ENCODE measurements around the gene ASB7.

ASB7 gene

DNA sequence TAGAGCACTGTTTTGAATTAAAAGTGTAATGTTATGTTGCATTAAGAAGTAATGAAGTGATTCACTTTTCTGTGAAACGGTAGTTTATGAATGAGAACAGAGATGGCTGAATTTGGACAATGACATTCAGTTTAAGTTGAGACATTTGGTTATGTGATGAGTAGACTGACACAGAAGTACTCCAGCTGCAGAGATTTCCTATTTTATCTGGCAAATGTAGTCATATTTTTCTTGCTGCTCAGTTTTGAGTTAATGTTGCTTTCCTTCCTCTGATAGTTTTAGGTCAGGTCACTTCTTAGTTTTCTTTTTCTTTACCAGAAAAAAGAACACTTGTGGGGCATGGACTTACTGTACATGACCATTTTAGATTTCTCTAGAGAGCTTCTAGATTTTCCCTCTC is 51.2 kb downstream of the ASB7 start:
- DNase-seq, result no peak
- H2AFZ ChIP-seq (ENCODE audit: low read length), result no peak overlapping the region
- no peak overlapping the region for H3K9ac ChIP-seq (ENCODE audit: low read length)
- TF ChIP-seq CTCF (IDR thresholded peaks at IDR 0.05; ENCODE audit: low read length) (no peak), EZH2phosphoT487 (IDR thresholded peaks at IDR 0.05; ENCODE audit: low read length) (no peak), EZH2 (optimal IDR thresholded peaks at IDR 0.05; ENCODE audit: low read depth, low read length) (no peak)
- H3K9me2 ChIP-seq (replicated peaks; ENCODE audit: insufficient read depth, low read length), result no peaks in the 10 kb centered on the region
- H4K20me1 ChIP-seq (ENCODE audit: insufficient read depth, low read length), result no peaks in the 10 kb centered on the region
- H3K27me3 ChIP-seq (replicated peaks; ENCODE audit: insufficient read depth, low read length), result no peaks in the 10 kb centered on the region
- no peak overlapping the region for H3K27ac ChIP-seq (ENCODE audit: low read length)
- H3K79me2 ChIP-seq (ENCODE audit: low read length), result no peaks in the 10 kb centered on the region
- H3F3A ChIP-seq (ENCODE audit: insufficient read depth, low read length), result no peaks in the 10 kb centered on the region
- no peaks in the 10 kb centered on the region for H3K9me3 ChIP-seq (replicated peaks; ENCODE audit: insufficient read depth, low read length)
- H3K4me1 ChIP-seq (ENCODE audit: low read length), result no peaks in the 10 kb centered on the region
- H3K4me2 ChIP-seq (ENCODE audit: low read depth, low read length), result no peak overlapping the region
- H3K4me3 ChIP-seq (ENCODE audit: low read length), result no peak overlapping the region
- no peaks in the 10 kb centered on the region; the same call in 1 of the 2 replicates for H3K36me3 ChIP-seq (replicated peaks; ENCODE audit: insufficient read depth, low read length)

DNA sequence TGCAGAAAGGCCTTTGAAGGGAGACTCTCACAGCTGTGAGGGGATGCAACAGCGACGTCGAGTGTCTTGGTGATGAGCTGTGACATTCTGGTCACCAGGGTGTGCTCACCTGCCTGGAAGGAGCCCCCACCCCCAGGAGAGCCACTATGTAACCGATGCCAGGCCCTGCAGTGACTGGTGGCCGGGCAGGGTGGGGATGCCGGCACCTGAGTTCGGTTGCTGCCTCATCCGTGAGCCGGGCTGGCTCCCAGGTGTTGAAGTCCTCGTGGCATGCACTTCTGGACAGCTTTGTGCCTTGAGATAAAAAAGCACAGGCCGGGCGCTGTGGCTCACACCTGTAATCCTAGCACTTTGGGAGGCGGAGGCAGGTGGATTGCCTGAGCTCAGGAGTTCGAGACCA is 56.5 kb downstream of the ASB7 start:
- no peaks in the 10 kb centered on the region for H3K36me3 ChIP-seq (replicated peaks; ENCODE audit: insufficient read depth, low read length)
- no peaks in the 10 kb centered on the region for H3K4me1 ChIP-seq (ENCODE audit: low read length)
- no peak overlapping the region for H3K9ac ChIP-seq (ENCODE audit: low read length)
- no peak overlapping the region for H3K4me2 ChIP-seq (ENCODE audit: low read depth, low read length)
- no peak overlapping the region for H2AFZ ChIP-seq (ENCODE audit: low read length)
- H4K20me1 ChIP-seq (ENCODE audit: insufficient read depth, low read length), result no peaks in the 10 kb centered on the region
- H3K9me2 ChIP-seq (replicated peaks; ENCODE audit: insufficient read depth, low read length), result no peaks in the 10 kb centered on the region
- H3F3A ChIP-seq (ENCODE audit: insufficient read depth, low read length), result no peaks in the 10 kb centered on the region
- no peak for DNase-seq
- H3K4me3 ChIP-seq (ENCODE audit: low read length), result no peak overlapping the region
- H3K27me3 ChIP-seq (replicated peaks; ENCODE audit: insufficient read depth, low read length), result no peaks in the 10 kb centered on the region
- no peaks in the 10 kb centered on the region for H3K79me2 ChIP-seq (ENCODE audit: low read length)
- H3K27ac ChIP-seq (ENCODE audit: low read length), result no peak overlapping the region
- TF ChIP-seq EZH2 (optimal IDR thresholded peaks at IDR 0.05; ENCODE audit: low read depth, low read length) (no peak), EZH2phosphoT487 (IDR thresholded peaks at IDR 0.05; ENCODE audit: low read length) (no peak), CTCF (IDR thresholded peaks at IDR 0.05; ENCODE audit: low read length) (no peak)
- H3K9me3 ChIP-seq (replicated peaks; ENCODE audit: insufficient read depth, low read length), result no peaks in the 10 kb centered on the region

DNA sequence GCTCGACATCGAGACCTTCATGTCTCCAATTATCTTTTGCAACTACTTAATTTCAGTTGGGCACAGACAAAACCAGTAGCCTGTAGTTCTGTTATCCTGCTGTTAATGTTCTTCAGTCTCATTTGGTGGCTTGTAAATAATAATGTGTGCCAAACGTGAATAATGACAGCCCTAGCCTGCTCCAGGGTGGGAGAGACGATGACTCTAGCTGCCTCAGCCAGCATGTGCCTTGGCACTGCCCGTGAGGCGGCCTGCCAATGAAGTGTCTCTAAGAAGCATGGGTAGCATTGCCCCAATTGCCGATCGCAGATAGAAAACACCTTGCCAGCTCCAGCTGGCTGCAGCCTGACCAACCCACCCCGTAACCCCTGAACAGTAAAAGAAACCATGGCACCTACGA is 58.8 kb downstream of the ASB7 start:
- Histone ChIP-seq H3K27ac (ENCODE audit: low read length) (no peak overlapping the region), H3K36me3 (replicated peaks; ENCODE audit: insufficient read depth, low read length) (no peaks in the 10 kb centered on the region), H3K4me2 (ENCODE audit: low read depth, low read length) (no peak overlapping the region), H3K9ac (ENCODE audit: low read length) (no peak overlapping the region), H3K4me1 (ENCODE audit: low read length) (no peaks in the 10 kb centered on the region), H3K9me3 (replicated peaks; ENCODE audit: insufficient read depth, low read length) (no peaks in the 10 kb centered on the region), H2AFZ (ENCODE audit: low read length) (no peak overlapping the region), H3K79me2 (ENCODE audit: low read length) (no peaks in the 10 kb centered on the region), H4K20me1 (ENCODE audit: insufficient read depth, low read length) (no peaks in the 10 kb centered on the region), H3F3A (ENCODE audit: insufficient read depth, low read length) (no peaks in the 10 kb centered on the region), H3K27me3 (replicated peaks; ENCODE audit: insufficient read depth, low read length) (no peaks in the 10 kb centered on the region), H3K4me3 (ENCODE audit: low read length) (no peak overlapping the region), H3K9me2 (replicated peaks; ENCODE audit: insufficient read depth, low read length) (no peaks in the 10 kb centered on the region)
- TF ChIP-seq EZH2 (optimal IDR thresholded peaks at IDR 0.05; ENCODE audit: low read depth, low read length), result no peak
- no peak for TF ChIP-seq CTCF (IDR thresholded peaks at IDR 0.05; ENCODE audit: low read length)
- TF ChIP-seq EZH2phosphoT487 (IDR thresholded peaks at IDR 0.05; ENCODE audit: low read length), result no peak
- no peak for DNase-seq
